ENCODE data around the gene FBXO36.

FBXO36 gene

GRCh38 chr2:229942671-229943070, 20.4 kb downstream of the FBXO36 start:
- in situ Hi-C loops (cut with HindIII; ENCODE audit: low sequenced_read_pairs), result no loop called here
- TF ChIP-seq CTCF (IDR thresholded peaks at IDR 0.05; ENCODE audit: low read depth, low read length, missing control alignments), result no peak
- H3K4me3 ChIP-seq (ENCODE audit: low read depth, low read length), result no peak overlapping the region
- no peak for DNase-seq (ENCODE audit: low read depth)

- TF ChIP-seq CTCF (IDR thresholded peaks at IDR 0.05; ENCODE audit: low read depth, low read length, missing control alignments), result no peak
- no peak overlapping the region for H3K4me3 ChIP-seq (ENCODE audit: low read depth, low read length)
- no peak for DNase-seq (ENCODE audit: low read depth)
- in situ Hi-C loops (cut with HindIII; ENCODE audit: low sequenced_read_pairs), result no loop called here
Observed at GRCh38 chr2:229943171-229943570, 20.9 kb downstream of the FBXO36 start.

- H3K4me3 ChIP-seq (ENCODE audit: low read depth, low read length), result no peak overlapping the region
- in situ Hi-C loops (cut with HindIII; ENCODE audit: low sequenced_read_pairs), result no loop called here
- no peak for DNase-seq (ENCODE audit: low read depth)
- TF ChIP-seq CTCF (IDR thresholded peaks at IDR 0.05; ENCODE audit: low read depth, low read length, missing control alignments), result no peak
Observed at GRCh38 chr2:229943770-229944449, 21.6 kb downstream of the FBXO36 start.

- no peak for TF ChIP-seq CTCF (IDR thresholded peaks at IDR 0.05; ENCODE audit: low read depth, low read length, missing control alignments)
- in situ Hi-C loops (cut with HindIII; ENCODE audit: low sequenced_read_pairs), result no loop called here
Observed at GRCh38 chr2:229945975-229946374, 23.7 kb downstream of the FBXO36 start.

GRCh38 chr2:229947544-229947943, 25.2 kb downstream of the FBXO36 start:
- TF ChIP-seq CTCF (IDR thresholded peaks at IDR 0.05; ENCODE audit: low read depth, low read length, missing control alignments), result no peak
- DNase-seq (ENCODE audit: low read depth), result no peak
- in situ Hi-C loops (cut with HindIII; ENCODE audit: low sequenced_read_pairs), result no loop called here
- H3K4me3 ChIP-seq (ENCODE audit: low read depth, low read length), result no peak overlapping the region

More at GRCh38 chr2:229945975-229946374, 23.7 kb downstream of the FBXO36 start:
- H3K4me3 ChIP-seq (ENCODE audit: low read depth, low read length), result no peak overlapping the region
- no peak for DNase-seq (ENCODE audit: low read depth)

GRCh38 chr2:229952256-229952835, 30.0 kb downstream of the FBXO36 start:
- no peak for TF ChIP-seq CTCF (IDR thresholded peaks at IDR 0.05; ENCODE audit: low read depth, low read length, missing control alignments)
- no peak overlapping the region for H3K4me3 ChIP-seq (ENCODE audit: low read depth, low read length)
- no peak for DNase-seq (ENCODE audit: low read depth)
- in situ Hi-C loops (cut with HindIII; ENCODE audit: low sequenced_read_pairs), result no loop called here
